GM18505 (cell line): ENCODE data around the gene MYL12B.

Source experiments
- ATAC-seq: cut with Tn5 transposase; IDR thresholded peaks from one replicate; pipeline ENCODE4 v1.9.1; 2021; ENCODE audit not compliant: unreplicated experiment
- POLR2A ChIP-seq: IDR thresholded peaks from 4 replicates; pipeline ENCODE4 v1.6.1; 2011; ENCODE audit warnings: borderline replicate concordance; ENCODE audit not compliant: insufficient read depth, insufficient read length; ENCODE audit errors: extremely low read depth

The MYL12B gene

GRCh38 chr18:3247240-3248061, 14.5 kb upstream of the MYL12B start, which contains the start of gene MYL12A:
TSS of gene MYL12A (plus strand) at chr18:3247801. CDS start at chr18:3253248, 5,447 bp downstream.
- TF ChIP-seq POLR2A = peak; percentile 99
- peak; percentile 83 for ATAC-seq

- no peak for TF ChIP-seq POLR2A
- no peak for ATAC-seq
These were observed 13.8 kb upstream of the MYL12B start for GRCh38 chr18:3248062-3248657.

GRCh38 chr18:3248658-3249359, 13.1 kb upstream of the MYL12B start:
- no peak for ATAC-seq
- TF ChIP-seq POLR2A = no peak

- no peak for TF ChIP-seq POLR2A
- no peak for ATAC-seq
These were observed 11.5 kb upstream of the MYL12B start for GRCh38 chr18:3250237-3251107.

GRCh38 chr18:3251249-3251962, 10.5 kb upstream of the MYL12B start:
- no peak for ATAC-seq
- no peak for TF ChIP-seq POLR2A

GRCh38 chr18:3251963-3252277, 10.0 kb upstream of the MYL12B start:
- no peak for ATAC-seq
- no peak for TF ChIP-seq POLR2A

- TF ChIP-seq POLR2A = peak; percentile 19
- ATAC-seq = no peak
These were observed 9.1 kb upstream of the MYL12B start for GRCh38 chr18:3252843-3253242.

GRCh38 chr18:3254725-3255124, 7.2 kb upstream of the MYL12B start:
- TF ChIP-seq POLR2A = no peak
- ATAC-seq = no peak

GRCh38 chr18:3255611-3256165, 6.2 kb upstream of the MYL12B start:
- ATAC-seq = no peak
- TF ChIP-seq POLR2A = no peak

- TF ChIP-seq POLR2A = no peak
- ATAC-seq = no peak
These were observed 5.0 kb upstream of the MYL12B start for GRCh38 chr18:3256693-3257626.

- no peak for ATAC-seq
- TF ChIP-seq POLR2A = no peak
These were observed 4.3 kb upstream of the MYL12B start for GRCh38 chr18:3257627-3258120.
